Upper lobe of left lung (tissue), 4 donors: ENCODE measurements around the gene RIMS1.

Experiments
- POLR2AphosphoS5 ChIP-seq, 2 donors: sonication (generic); formaldehyde crosslinking; IDR thresholded peaks; one replicate each; pipeline ENCODE4 v1.5.1; 2017; ENCODE audit warnings: antibody characterized with exemption in 2 of 2
- TF ChIP-seq, protein P1 (sequence below), 6 experiments: fragments of 450-650 bp in 4 of 6; fragments of 200-600 bp in 2 of 6; sonication (generic) in 2 of 6; IDR thresholded peaks; one replicate each; pipeline ENCODE4 v1.5.1; 2016 to 2019; ENCODE audit warnings: antibody characterized with exemption in 6 of 6

DNA sequence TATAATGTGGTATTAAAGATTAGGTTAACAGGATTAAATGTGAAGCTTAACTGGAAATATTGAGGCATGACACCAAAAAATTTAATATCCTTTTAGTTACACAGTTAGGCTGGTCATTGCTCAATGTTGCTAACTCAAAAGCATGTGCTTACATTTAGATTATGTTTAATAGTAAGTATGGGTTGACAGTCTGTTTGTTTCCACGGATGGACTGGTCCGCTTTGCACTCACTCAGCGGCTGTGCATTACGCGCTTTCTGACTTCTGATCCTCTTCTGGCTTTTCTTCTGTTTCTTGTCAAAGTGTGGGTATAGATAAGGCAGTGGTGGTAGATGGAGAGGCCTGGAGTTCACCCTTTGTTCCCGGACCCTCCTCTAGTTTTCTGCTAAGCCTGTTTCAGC lies 174.9 kb downstream of the RIMS1 start:
- no peak for TF ChIP-seq POLR2AphosphoS5 (IDR thresholded peaks at IDR 0.05)
- TF ChIP-seq, protein P1, sequence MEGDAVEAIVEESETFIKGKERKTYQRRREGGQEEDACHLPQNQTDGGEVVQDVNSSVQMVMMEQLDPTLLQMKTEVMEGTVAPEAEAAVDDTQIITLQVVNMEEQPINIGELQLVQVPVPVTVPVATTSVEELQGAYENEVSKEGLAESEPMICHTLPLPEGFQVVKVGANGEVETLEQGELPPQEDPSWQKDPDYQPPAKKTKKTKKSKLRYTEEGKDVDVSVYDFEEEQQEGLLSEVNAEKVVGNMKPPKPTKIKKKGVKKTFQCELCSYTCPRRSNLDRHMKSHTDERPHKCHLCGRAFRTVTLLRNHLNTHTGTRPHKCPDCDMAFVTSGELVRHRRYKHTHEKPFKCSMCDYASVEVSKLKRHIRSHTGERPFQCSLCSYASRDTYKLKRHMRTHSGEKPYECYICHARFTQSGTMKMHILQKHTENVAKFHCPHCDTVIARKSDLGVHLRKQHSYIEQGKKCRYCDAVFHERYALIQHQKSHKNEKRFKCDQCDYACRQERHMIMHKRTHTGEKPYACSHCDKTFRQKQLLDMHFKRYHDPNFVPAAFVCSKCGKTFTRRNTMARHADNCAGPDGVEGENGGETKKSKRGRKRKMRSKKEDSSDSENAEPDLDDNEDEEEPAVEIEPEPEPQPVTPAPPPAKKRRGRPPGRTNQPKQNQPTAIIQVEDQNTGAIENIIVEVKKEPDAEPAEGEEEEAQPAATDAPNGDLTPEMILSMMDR (IDR thresholded peaks at IDR 0.05), result no peak
